ENCODE results near the gene MSMO1.

DNA sequence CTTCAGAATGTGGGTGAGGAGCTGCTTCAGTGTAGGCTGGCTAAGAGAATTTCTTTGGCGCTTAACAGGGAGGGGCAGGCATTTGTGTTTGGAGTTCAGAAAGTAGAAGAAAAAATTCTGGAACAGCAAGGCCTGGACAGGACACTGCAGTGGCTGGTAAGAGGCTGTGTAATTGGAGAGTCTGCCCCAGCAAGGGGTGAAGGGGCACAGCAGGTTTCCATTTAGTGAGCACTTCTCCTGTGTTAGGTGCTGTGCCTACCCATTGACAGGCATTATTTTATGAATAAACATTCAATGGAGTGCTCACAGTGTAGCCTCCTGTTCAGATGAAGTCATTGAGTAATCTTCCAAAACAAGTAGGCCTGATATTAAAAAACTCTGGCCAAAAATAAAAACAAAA lies 40.6 kb downstream of the MSMO1 start:
- TF ChIP-seq, protein P1, sequence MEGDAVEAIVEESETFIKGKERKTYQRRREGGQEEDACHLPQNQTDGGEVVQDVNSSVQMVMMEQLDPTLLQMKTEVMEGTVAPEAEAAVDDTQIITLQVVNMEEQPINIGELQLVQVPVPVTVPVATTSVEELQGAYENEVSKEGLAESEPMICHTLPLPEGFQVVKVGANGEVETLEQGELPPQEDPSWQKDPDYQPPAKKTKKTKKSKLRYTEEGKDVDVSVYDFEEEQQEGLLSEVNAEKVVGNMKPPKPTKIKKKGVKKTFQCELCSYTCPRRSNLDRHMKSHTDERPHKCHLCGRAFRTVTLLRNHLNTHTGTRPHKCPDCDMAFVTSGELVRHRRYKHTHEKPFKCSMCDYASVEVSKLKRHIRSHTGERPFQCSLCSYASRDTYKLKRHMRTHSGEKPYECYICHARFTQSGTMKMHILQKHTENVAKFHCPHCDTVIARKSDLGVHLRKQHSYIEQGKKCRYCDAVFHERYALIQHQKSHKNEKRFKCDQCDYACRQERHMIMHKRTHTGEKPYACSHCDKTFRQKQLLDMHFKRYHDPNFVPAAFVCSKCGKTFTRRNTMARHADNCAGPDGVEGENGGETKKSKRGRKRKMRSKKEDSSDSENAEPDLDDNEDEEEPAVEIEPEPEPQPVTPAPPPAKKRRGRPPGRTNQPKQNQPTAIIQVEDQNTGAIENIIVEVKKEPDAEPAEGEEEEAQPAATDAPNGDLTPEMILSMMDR (IDR thresholded peaks at IDR 0.05), result no peak
- TF ChIP-seq EZH2 (IDR thresholded peaks at IDR 0.05; ENCODE audit: borderline replicate concordance, insufficient read depth, low read depth, low read length, poor library complexity, severe bottlenecking), result no peak

Measured in B cell (primary cell).